ENCODE results near the gene GPSM3.

GRCh38 chr6:32212076-32212760 lies 19.8 kb upstream of the GPSM3 start:
- no peak for TF ChIP-seq POLR2AphosphoS5 (IDR thresholded peaks at IDR 0.05; ENCODE audit: low read depth)
- TF ChIP-seq CTCF (IDR thresholded peaks at IDR 0.05; ENCODE audit: insufficient read depth, low read length), result no peak
- TF ChIP-seq, protein P1, sequence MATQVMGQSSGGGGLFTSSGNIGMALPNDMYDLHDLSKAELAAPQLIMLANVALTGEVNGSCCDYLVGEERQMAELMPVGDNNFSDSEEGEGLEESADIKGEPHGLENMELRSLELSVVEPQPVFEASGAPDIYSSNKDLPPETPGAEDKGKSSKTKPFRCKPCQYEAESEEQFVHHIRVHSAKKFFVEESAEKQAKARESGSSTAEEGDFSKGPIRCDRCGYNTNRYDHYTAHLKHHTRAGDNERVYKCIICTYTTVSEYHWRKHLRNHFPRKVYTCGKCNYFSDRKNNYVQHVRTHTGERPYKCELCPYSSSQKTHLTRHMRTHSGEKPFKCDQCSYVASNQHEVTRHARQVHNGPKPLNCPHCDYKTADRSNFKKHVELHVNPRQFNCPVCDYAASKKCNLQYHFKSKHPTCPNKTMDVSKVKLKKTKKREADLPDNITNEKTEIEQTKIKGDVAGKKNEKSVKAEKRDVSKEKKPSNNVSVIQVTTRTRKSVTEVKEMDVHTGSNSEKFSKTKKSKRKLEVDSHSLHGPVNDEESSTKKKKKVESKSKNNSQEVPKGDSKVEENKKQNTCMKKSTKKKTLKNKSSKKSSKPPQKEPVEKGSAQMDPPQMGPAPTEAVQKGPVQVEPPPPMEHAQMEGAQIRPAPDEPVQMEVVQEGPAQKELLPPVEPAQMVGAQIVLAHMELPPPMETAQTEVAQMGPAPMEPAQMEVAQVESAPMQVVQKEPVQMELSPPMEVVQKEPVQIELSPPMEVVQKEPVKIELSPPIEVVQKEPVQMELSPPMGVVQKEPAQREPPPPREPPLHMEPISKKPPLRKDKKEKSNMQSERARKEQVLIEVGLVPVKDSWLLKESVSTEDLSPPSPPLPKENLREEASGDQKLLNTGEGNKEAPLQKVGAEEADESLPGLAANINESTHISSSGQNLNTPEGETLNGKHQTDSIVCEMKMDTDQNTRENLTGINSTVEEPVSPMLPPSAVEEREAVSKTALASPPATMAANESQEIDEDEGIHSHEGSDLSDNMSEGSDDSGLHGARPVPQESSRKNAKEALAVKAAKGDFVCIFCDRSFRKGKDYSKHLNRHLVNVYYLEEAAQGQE (IDR thresholded peaks at IDR 0.05; ENCODE audit: insufficient replicate concordance, low read depth), result no peak

All from HL-60 (cell line).